Memory B cell (primary cell): ENCODE results near the gene PCDH17.

ENCODE experiments used
- ATAC-seq: fragments of 150-1000 bp; cut with Tn5 transposase; 2 replicates; pipeline ENCODE4 v1.10.0; 2021; ENCODE audit warnings: low read depth, mild to moderate bottlenecking, moderate library complexity
- DNase-seq, 2 donors: peaks; one replicate each; pipeline ENCODE4 v3.0.0; 2022; ENCODE audit warnings: low spot score in 2 of 2
- H3K27ac Mint-ChIP-seq: one replicate; pipeline ENCODE4 v1.8.0; 2022; ENCODE audit warnings: mild to moderate bottlenecking, moderate library complexity, mixed read lengths
- H3K27me3 Mint-ChIP-seq: one replicate; pipeline ENCODE4 v1.8.0; 2022; ENCODE audit warnings: mixed read lengths
- H3K36me3 Mint-ChIP-seq: one replicate; pipeline ENCODE4 v1.8.0; 2022; ENCODE audit warnings: mild to moderate bottlenecking, mixed read lengths
- H3K4me1 Mint-ChIP-seq: one replicate; pipeline ENCODE4 v1.8.0; 2022; ENCODE audit warnings: mixed read lengths
- H3K4me3 Mint-ChIP-seq: one replicate; pipeline ENCODE4 v1.8.0; 2022; ENCODE audit warnings: mild to moderate bottlenecking, moderate library complexity, mixed read lengths
- H3K9me3 Mint-ChIP-seq: one replicate; pipeline ENCODE4 v1.8.0; 2022; ENCODE audit warnings: mixed read lengths

The PCDH17 gene

GRCh38 chr13:57734306-57734705 is 102.8 kb downstream of the PCDH17 start:
- no peak for ATAC-seq
- no peaks in the 10 kb centered on the region for H3K36me3 Mint-ChIP-seq
- no peak for DNase-seq
- no peak overlapping the region for H3K4me3 Mint-ChIP-seq
- no peaks in the 10 kb centered on the region for H3K4me1 Mint-ChIP-seq
- H3K27me3 Mint-ChIP-seq: no peaks in the 10 kb centered on the region
- peaks cover 5% of the 10 kb centered on the region for H3K9me3 Mint-ChIP-seq
- no peak overlapping the region for H3K27ac Mint-ChIP-seq

DNA sequence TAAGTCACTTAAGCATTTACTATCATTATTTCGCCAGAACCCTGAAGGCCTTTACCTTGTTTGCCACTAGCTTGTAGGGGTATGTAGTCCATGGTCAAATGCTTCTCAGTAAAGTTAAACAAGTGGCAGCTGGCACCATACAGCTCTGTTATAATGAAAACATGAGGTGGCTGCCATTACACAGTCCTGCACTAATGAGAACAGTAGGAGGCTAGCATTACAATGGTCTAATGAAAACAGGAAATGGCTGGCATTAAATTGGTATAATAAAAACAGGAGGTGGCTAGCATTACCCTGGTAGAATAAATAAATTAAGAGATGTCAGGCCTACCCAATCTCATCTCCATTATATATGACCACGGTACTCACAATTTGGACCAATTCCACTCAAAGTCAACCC is 107.5 kb downstream of the PCDH17 start:
- ATAC-seq (no peak), DNase-seq (no peak)
- no peaks in the 10 kb centered on the region for H3K4me1 Mint-ChIP-seq
- H3K4me3 Mint-ChIP-seq: no peak overlapping the region
- no peaks in the 10 kb centered on the region for H3K36me3 Mint-ChIP-seq
- H3K9me3 Mint-ChIP-seq: peaks cover 6% of the 10 kb centered on the region
- H3K27ac Mint-ChIP-seq: no peak overlapping the region
- no peaks in the 10 kb centered on the region for H3K27me3 Mint-ChIP-seq

DNA sequence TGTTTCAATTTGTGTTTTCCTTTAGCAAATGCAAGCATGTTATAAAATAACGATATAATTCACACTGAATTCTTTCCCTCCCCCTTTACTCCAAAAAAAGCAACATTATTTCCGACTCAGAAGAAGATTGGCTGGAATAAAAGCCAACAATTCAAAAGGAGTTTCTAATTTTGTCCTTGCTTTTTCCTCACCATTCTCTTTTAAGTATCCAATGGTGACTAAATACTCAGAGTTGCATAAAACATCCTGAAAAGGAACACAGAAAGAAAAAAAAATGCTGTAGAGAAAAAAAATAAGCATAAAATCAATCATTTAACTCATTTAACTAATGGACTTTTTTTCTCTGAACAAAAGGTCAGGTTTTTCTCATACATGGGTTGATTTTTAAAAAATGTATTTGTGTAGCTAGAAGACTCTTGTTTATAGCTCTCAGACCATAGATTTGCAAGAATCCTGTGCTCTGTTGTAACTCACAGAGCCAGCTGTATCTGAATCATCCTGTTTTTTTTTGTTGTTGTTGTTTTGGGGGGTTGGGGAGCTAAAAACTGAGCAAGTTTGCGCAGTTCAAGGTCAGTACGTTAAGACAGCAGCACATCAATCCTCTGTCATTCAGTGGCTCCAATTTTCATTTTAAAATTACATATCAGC is 108.1 kb downstream of the PCDH17 start:
- DNase-seq (no peak), ATAC-seq (no peak)
- H3K27me3 Mint-ChIP-seq: no peaks in the 10 kb centered on the region
- no peak overlapping the region for H3K27ac Mint-ChIP-seq
- peaks cover 6% of the 10 kb centered on the region for H3K9me3 Mint-ChIP-seq
- no peak overlapping the region for H3K4me3 Mint-ChIP-seq
- H3K36me3 Mint-ChIP-seq: no peaks in the 10 kb centered on the region
- H3K4me1 Mint-ChIP-seq: no peaks in the 10 kb centered on the region

GRCh38 chr13:57740719-57741118 is 109.2 kb downstream of the PCDH17 start:
- Mint-ChIP-seq H3K4me3 (no peak overlapping the region), H3K9me3 (peaks cover 5% of the 10 kb centered on the region), H3K36me3 (no peaks in the 10 kb centered on the region), H3K27ac (no peak overlapping the region), H3K27me3 (no peaks in the 10 kb centered on the region), H3K4me1 (no peaks in the 10 kb centered on the region)
- ATAC-seq (no peak), DNase-seq (no peak)

GRCh38 chr13:57748096-57748495 is 116.6 kb downstream of the PCDH17 start:
- no peak overlapping the region for H3K4me3 Mint-ChIP-seq
- peaks cover 7% of the 10 kb centered on the region for H3K9me3 Mint-ChIP-seq
- H3K36me3 Mint-ChIP-seq: no peaks in the 10 kb centered on the region
- no peaks in the 10 kb centered on the region for H3K27me3 Mint-ChIP-seq
- H3K27ac Mint-ChIP-seq: no peak overlapping the region
- no peaks in the 10 kb centered on the region for H3K4me1 Mint-ChIP-seq
- ATAC-seq (no peak), DNase-seq (no peak)

DNA sequence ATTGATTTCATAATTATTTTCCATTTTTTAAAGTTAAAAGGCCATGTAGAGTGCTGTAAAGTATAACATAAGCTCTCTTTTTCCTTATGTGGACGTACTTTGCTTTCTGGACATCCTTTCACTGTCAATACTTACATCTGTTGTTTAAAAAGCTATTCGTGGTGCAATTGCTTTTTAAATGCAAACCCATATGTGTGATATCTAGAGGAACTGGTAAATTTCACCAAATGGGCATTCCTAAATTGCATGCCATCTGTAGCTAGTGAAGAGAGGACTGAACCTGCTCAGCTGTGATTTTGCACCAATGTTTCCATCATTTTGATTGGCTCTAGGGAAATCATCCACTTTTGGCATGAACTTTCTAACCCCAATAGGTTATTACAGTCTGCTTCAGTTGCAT is 129.4 kb downstream of the PCDH17 start:
- H3K4me1 Mint-ChIP-seq: no peaks in the 10 kb centered on the region
- H3K27me3 Mint-ChIP-seq: no peaks in the 10 kb centered on the region
- H3K4me3 Mint-ChIP-seq: no peak overlapping the region
- ATAC-seq (no peak), DNase-seq (no peak)
- peaks cover 10% of the 10 kb centered on the region for H3K9me3 Mint-ChIP-seq
- H3K36me3 Mint-ChIP-seq: no peaks in the 10 kb centered on the region
- no peak overlapping the region for H3K27ac Mint-ChIP-seq

GRCh38 chr13:57763689-57764088 is 132.1 kb downstream of the PCDH17 start:
- Mint-ChIP-seq H3K27ac (no peak overlapping the region), H3K9me3 (peaks cover 10% of the 10 kb centered on the region), H3K4me1 (no peaks in the 10 kb centered on the region), H3K36me3 (no peaks in the 10 kb centered on the region), H3K27me3 (no peaks in the 10 kb centered on the region), H3K4me3 (no peak overlapping the region)
- ATAC-seq (no peak), DNase-seq (no peak)
